BLaER1 treated with 17β-estradiol and CSF1 and Interleukin-3, amounts not matched to agents 10 nM and 100 nM (cell line): ENCODE measurements around the gene VPS35L.
"Not testable (repeated sequence)": the region's sequence is repeated elsewhere in the genome, so short reads cannot be mapped to it uniquely, and the experiment has no call there.

Experiments
- H3K27ac ChIP-seq, 11 experiments: shearing (Covaris generic); formaldehyde crosslinking; 2 replicates each; pipeline ENCODE4 v1.8.1; 2022
- H3K27me3 ChIP-seq, 11 experiments: shearing (Covaris generic); formaldehyde crosslinking; 2 replicates each; pipeline ENCODE4 v1.8.1; 2022
- H3K36me3 ChIP-seq, 11 experiments: shearing (Covaris generic); formaldehyde crosslinking; 2 replicates each; pipeline ENCODE4 v1.8.1; 2022
- H3K4me1 ChIP-seq, 10 experiments: shearing (Covaris generic); formaldehyde crosslinking; 2 replicates each; pipeline ENCODE4 v1.8.1; 2022
- H3K4me2 ChIP-seq, 11 experiments: shearing (Covaris generic); formaldehyde crosslinking; 2 replicates each; pipeline ENCODE4 v1.8.1; 2022
- H3K4me3 ChIP-seq, 10 experiments: shearing (Covaris generic); formaldehyde crosslinking; 2 replicates each; pipeline ENCODE4 v1.8.1; 2022
- H3K9ac ChIP-seq, 11 experiments: shearing (Covaris generic); formaldehyde crosslinking; 2 replicates each; pipeline ENCODE4 v1.8.1; 2022
- H3K9me3 ChIP-seq, 11 experiments: shearing (Covaris generic); formaldehyde crosslinking; replicated peaks in 1 of 11; 2 replicates each; pipeline ENCODE4 v1.8.1; 2022
- H4K20me1 ChIP-seq, 11 experiments: shearing (Covaris generic); formaldehyde crosslinking; 2 replicates each; pipeline ENCODE4 v1.8.1; 2022
- Cebpa-rat ChIP-seq, 11 experiments: shearing (Covaris generic); IDR thresholded peaks; 2 replicates each; pipeline ENCODE4 v1.8.1; 2022

VPS35L gene

DNA sequence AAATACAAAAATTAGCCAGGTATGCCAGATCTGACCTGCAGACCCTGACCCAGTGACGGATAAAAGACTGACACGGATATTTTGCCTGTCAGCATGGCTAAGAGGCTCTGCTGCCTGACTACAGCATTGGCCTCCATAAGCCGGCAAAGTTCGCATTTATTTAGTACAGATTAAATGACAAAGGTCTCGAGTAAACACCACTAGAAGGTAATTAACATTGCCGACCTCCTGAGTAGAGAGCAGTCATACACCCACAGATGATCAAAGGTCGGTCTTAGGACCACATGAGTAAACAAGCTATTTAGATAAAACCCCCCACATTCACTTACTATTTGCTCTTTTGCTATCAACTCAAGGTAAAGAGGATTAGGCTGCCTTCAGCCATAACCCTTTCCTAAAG is 106.8 kb downstream of the VPS35L start:
- H3K27me3 ChIP-seq, result no peaks in the 10 kb centered on the region
- no peak overlapping the region for H3K4me2 ChIP-seq
- H3K9me3 ChIP-seq, result peaks cover 15 to 38% (median 23%) of the 10 kb centered on the region in 11 experiments
- H3K4me3 ChIP-seq, result no peak overlapping the region
- no peaks in the 10 kb centered on the region for H4K20me1 ChIP-seq
- no peak overlapping the region for H3K9ac ChIP-seq
- H3K27ac ChIP-seq, result no peak overlapping the region
- H3K36me3 ChIP-seq, result peaks cover 7 to 60% (median 18%) of the 10 kb centered on the region in 11 experiments; a peak in 21 of 22 replicates
- no peak for TF ChIP-seq Cebpa-rat (IDR thresholded peaks at IDR 0.05)
- no peaks in the 10 kb centered on the region for H3K4me1 ChIP-seq

DNA sequence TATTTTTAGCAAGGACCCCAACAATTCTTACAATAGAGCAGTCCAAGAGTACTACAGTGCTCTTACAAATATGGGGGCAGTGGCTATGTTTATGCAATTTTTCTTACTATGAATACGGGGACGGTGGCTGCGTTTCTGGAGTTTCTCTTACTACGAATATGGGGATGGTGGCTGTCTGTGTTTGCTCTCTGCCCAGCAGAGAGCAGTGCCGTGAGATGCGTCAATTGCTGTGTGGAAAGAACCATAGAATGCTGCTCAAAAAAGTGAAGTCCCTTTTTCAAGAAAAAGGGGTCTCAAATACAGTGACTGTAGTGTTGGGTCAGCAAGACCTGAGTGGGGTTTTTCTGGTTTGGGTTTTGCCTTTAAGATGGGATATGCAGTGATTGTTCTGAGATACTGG is 108.7 kb downstream of the VPS35L start:
- Histone ChIP-seq H4K20me1 (no peaks in the 10 kb centered on the region), H3K27me3 (no peaks in the 10 kb centered on the region), H3K36me3 (peaks cover 7 to 68% (median 18%) of the 10 kb centered on the region in 11 experiments; a peak in 21 of 22 replicates), H3K4me1 (no peaks in the 10 kb centered on the region), H3K9me3 (peaks cover 15 to 38% (median 23%) of the 10 kb centered on the region in 11 experiments), H3K4me2 (no peak overlapping the region), H3K9ac (no peak overlapping the region), H3K27ac (no peak overlapping the region), H3K4me3 (no peak overlapping the region)
- no peak for TF ChIP-seq Cebpa-rat (IDR thresholded peaks at IDR 0.05)

DNA sequence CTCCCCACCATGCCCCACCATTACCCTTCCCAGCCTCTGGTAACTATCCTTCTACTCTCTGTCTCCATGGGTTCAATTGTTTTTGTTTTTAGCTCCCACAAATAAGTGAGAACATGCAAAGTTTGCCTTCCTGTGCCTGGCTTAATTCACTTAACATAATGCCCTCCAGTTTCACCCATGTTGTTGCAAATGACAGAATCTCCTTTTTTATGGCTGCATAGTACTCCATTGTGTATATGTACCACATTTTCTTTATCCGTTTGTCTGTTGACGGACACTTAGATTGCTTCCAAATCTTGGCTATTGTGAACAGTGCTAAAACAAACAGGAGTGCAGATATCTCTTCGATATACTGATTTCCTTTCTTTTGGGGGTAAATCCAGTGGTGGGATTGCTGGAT is 109.8 kb downstream of the VPS35L start:
- H4K20me1 ChIP-seq, H3K27me3 ChIP-seq, H3K9ac ChIP-seq, H3K4me3 ChIP-seq, H3K27ac ChIP-seq, H3K4me1 ChIP-seq, H3K4me2 ChIP-seq: not testable (repeated sequence)
- peaks cover 15 to 38% (median 23%) of the 10 kb centered on the region in 11 experiments for H3K9me3 ChIP-seq
- H3K36me3 ChIP-seq, result peaks cover 7 to 79% (median 19%) of the 10 kb centered on the region in 11 experiments; a peak in 21 of 22 replicates

DNA sequence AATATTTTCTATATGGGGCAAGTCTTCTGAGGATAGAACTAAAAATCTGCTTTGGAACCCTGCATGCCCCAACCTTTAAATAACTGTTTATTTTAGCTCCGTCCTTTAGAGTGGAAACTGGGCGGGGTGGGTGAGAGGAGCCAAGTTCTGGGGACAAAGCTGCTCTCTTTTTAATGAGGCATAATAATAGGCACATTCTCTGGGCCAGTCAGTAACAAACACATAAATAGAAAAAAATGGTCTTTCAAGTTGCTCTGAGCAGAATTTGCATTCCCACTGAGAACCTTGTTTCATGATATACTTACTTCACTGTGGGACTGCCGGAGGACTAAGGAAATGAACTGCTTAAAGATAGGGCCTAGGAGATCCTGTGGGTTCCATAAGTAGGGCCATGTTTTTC is 111.0 kb downstream of the VPS35L start:
- no peak overlapping the region for H3K27ac ChIP-seq
- no peak overlapping the region for H3K9ac ChIP-seq
- peaks cover 14 to 35% (median 21%) of the 10 kb centered on the region in 11 experiments for H3K9me3 ChIP-seq
- H3K4me2 ChIP-seq, result no peak overlapping the region
- H3K36me3 ChIP-seq, result peaks cover 5 to 85% (median 20%) of the 10 kb centered on the region in 11 experiments; a peak in 21 of 22 replicates
- no peaks in the 10 kb centered on the region for H3K27me3 ChIP-seq
- no peak overlapping the region for H3K4me3 ChIP-seq
- H4K20me1 ChIP-seq, result no peaks in the 10 kb centered on the region
- TF ChIP-seq Cebpa-rat (IDR thresholded peaks at IDR 0.05), result no peak
- no peaks in the 10 kb centered on the region for H3K4me1 ChIP-seq

DNA sequence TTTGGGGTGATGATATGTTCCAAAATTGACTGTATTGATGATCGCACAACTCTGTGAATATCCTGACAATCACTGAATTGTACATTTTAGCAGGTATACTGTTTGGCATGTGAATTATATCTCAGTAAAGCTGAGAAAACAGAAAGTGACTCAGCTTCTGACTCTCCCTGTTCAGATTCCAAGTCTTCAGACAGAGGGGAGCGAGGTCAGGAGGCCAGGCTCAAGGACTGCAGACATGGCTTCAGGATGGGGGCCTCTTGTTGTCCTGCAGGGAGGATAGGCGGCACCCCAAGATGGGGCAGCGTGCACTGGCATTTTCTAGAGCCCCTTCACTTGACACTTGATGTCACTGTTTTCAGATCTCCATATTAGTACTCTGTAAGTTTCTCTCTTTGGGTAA is 116.9 kb downstream of the VPS35L start:
- H4K20me1 ChIP-seq, result no peaks in the 10 kb centered on the region
- no peak for TF ChIP-seq Cebpa-rat (IDR thresholded peaks at IDR 0.05)
- H3K27ac ChIP-seq, result no peak overlapping the region

DNA sequence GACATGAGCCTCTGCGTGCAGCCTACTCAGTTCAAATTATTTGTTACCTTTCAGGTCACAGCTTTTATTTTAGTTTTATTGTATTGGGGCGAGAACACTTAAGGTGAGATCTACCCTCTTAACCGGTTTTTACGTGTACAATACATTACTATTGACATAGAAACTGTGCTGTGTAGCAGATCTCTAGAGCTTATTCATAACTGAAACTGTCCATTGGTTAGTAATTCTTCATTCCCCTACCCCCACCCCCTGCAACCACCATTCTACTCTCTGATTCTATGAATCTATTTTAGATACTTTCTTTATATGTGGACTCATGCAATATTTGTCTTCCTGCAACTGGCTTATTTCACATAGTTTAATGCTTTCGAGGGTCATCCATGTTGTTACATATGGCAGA is 119.0 kb downstream of the VPS35L start:
- Histone ChIP-seq H3K4me2 (no peak overlapping the region), H3K27ac (no peak overlapping the region), H3K9me3 (no peaks in the 10 kb centered on the region), H3K4me1 (no peaks in the 10 kb centered on the region), H3K4me3 (no peak overlapping the region), H3K36me3 (peaks cover 0 to 63% (median 0%) of the 10 kb centered on the region in 11 experiments; a peak in 7 of 22 replicates), H3K27me3 (no peaks in the 10 kb centered on the region), H4K20me1 (no peaks in the 10 kb centered on the region), H3K9ac (no peak overlapping the region)
- no peak for TF ChIP-seq Cebpa-rat (IDR thresholded peaks at IDR 0.05)

More for the DNA sequence above, 116.9 kb downstream of the VPS35L start:
- Histone ChIP-seq H3K4me3 (no peak overlapping the region), H3K36me3 (peaks cover 0 to 76% (median 0%) of the 10 kb centered on the region in 11 experiments; a peak in 8 of 22 replicates), H3K9me3 (no peaks in the 10 kb centered on the region), H3K27me3 (no peaks in the 10 kb centered on the region), H3K4me1 (no peaks in the 10 kb centered on the region), H3K4me2 (no peak overlapping the region), H3K9ac (no peak overlapping the region)

DNA sequence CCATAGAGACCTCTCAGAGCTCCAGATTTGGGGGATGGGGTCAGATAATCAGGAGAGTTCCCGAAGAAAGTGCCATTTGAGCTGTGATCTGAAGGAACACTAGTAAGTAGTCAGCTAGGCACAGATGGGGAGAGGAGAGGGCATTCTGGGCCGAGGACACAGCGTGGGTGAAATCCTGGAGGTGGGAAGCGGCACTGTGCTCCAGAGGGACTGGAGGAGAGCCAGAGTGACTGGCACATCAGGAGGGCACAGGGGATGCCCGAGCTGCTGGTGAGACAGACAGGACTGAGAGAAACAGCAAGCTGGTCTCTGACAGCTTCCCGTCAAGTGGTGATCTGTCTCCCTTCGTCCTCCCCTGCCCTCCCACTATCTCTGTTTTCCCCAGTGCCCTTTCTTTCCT is 121.9 kb downstream of the VPS35L start:
- Histone ChIP-seq H3K36me3 (peaks cover 0 to 54% (median under 1%) of the 10 kb centered on the region in 11 experiments; a peak in 8 of 22 replicates), H3K27ac (no peak overlapping the region), H3K9ac (no peak overlapping the region), H3K27me3 (no peaks in the 10 kb centered on the region), H3K9me3 (no peaks in the 10 kb centered on the region), H3K4me3 (no peak overlapping the region), H3K4me2 (no peak overlapping the region), H4K20me1 (no peaks in the 10 kb centered on the region), H3K4me1 (no peaks in the 10 kb centered on the region)
- TF ChIP-seq Cebpa-rat (IDR thresholded peaks at IDR 0.05), result no peak

DNA sequence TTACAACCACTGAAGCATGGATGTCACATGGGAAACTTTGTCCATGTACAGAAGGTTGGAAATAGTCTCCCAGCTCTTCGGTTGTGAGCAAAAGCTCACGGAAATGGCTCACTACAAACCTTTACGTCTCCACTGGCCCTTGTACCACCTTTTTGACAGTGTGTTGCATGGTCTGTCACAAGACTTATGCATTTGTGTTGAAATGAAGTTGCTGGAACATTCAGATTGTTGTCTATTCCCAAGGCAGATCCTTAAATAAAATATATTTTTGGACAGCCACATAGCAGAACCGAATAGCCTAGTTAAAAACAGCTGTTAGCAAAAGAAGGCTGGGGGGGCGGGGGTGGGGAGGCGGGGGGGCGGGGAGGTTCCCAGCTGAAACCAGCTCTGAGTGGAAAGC is 123.3 kb downstream of the VPS35L start:
- no peak overlapping the region for H3K4me2 ChIP-seq
- no peak overlapping the region for H3K27ac ChIP-seq
- no peaks in the 10 kb centered on the region for H3K27me3 ChIP-seq
- H4K20me1 ChIP-seq, result no peaks in the 10 kb centered on the region
- no peak overlapping the region for H3K4me3 ChIP-seq
- H3K9me3 ChIP-seq, result peaks cover 6 to 10% (median 7%) of the 10 kb centered on the region in 11 experiments; a peak in 18 of 22 replicates
- H3K36me3 ChIP-seq, result peaks cover 7 to 63% (median 15%) of the 10 kb centered on the region in 11 experiments; a peak in 21 of 22 replicates
- TF ChIP-seq Cebpa-rat (IDR thresholded peaks at IDR 0.05), result no peak
- no peak overlapping the region for H3K9ac ChIP-seq
- H3K4me1 ChIP-seq, result no peaks in the 10 kb centered on the region

DNA sequence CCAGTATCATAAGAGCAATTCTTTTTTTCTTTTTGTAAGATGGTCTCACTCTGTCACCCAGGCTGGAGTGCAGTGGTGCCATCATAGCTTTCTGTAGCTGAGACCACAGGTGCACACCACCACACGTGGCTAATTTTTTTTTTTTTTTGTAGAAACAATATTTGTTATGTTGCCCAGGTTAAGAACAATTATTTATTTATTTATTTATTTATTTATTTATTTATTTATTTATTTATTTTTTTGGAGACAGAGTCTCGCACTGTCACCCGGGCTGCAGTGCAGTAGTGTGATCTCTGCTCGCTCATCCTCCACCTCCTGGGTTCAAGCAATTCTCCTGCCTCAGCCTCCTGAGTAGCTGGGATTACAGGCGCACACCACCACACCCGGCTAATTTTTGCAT is 123.8 kb downstream of the VPS35L start:
- not testable (repeated sequence) for H3K27ac ChIP-seq, H3K27me3 ChIP-seq, H3K4me3 ChIP-seq, H3K4me1 ChIP-seq, H3K9ac ChIP-seq, H4K20me1 ChIP-seq, H3K4me2 ChIP-seq
- peaks cover 9 to 65% (median 20%) of the 10 kb centered on the region in 11 experiments for H3K36me3 ChIP-seq
- H3K9me3 ChIP-seq, result peaks cover 8 to 15% (median 11%) of the 10 kb centered on the region in 11 experiments; a peak in 21 of 22 replicates

DNA sequence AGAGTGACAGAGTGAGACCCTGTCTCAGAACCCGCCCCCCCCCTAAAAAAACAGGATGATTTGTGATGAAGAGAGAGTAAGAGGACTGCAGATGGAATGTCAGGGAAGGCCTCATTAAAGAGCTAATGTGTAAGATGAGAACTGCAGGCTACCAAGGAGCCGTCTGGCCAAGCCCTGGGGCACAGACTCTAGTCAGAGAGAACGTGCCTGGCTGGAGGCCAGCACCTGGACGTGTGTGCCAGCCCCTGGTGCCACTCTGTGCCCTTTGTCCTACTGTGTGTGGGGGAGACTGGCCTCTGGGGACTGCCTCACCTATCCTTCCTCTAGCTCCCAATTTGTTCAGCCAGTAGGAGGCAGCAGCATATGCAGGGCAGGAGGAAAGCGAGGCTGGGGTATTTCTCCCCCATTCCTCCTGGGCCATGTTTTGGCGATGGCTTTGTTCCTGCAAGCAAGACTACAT is 125.4 kb downstream of the VPS35L start:
- H3K9ac ChIP-seq, result no peak overlapping the region
- H3K4me3 ChIP-seq, result no peak overlapping the region
- H3K9me3 ChIP-seq, result peaks cover 20 to 27% (median 24%) of the 10 kb centered on the region in 11 experiments
- peaks cover 18 to 70% (median 34%) of the 10 kb centered on the region in 11 experiments for H3K36me3 ChIP-seq
- no peaks in the 10 kb centered on the region for H4K20me1 ChIP-seq
- no peak for TF ChIP-seq Cebpa-rat (IDR thresholded peaks at IDR 0.05)
- H3K4me1 ChIP-seq, result no peaks in the 10 kb centered on the region
- H3K27me3 ChIP-seq, result no peaks in the 10 kb centered on the region
- H3K27ac ChIP-seq, result no peak overlapping the region
- no peak overlapping the region for H3K4me2 ChIP-seq
